GM21423 (cell line): ENCODE data around the gene TMEM221.
A peak's percentile ranks its signal among the peaks of the same experiment; 100 is the strongest.

Source experiments
- ATAC-seq: cut with Tn5 transposase; IDR thresholded peaks from one replicate; pipeline ENCODE4 v1.9.1; 2021; ENCODE audit warnings: mild to moderate bottlenecking, moderate library complexity; ENCODE audit not compliant: unreplicated experiment

TMEM221 gene

GRCh38 chr19:17445526-17446165 lies 2.8 kb downstream of the TMEM221 start:
- no peak for ATAC-seq

DNA sequence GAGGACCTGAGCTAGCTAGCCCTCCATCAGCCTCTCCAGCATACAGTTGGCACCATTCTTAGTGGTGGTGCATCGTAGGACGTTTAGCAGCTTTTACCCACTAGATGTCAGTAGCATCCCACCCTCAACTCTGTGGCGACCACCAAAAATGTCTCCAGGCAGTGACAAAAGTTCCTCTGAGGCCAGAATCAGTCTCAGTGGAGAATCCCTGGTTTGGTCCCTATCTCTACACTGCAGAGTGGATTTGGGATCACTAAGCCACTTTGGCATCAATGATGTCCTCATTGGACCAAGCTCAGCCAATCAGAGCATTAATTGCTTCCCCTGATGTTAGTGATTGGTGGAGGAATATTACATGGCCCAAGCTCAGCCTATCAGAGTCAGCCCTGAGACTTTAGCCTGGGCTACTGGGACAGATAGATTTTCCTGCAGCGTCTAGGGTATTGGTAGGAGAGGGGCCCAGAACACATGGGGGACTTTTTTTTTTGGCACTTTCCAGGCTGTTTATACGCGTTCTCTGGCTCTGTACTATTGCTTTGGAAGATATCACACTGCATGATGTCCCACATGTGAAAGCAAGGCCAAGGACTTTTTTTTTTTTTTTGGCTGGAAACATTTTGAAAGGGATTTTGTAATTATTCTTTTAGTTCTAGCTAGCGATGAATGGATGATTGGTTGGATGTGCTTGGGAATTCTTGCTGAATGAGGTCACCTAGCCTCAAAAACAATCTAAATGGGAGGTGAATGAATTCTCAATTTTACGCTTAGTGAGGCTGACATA lies 7.0 kb downstream of the TMEM221 start:
- ATAC-seq, result no peak

DNA sequence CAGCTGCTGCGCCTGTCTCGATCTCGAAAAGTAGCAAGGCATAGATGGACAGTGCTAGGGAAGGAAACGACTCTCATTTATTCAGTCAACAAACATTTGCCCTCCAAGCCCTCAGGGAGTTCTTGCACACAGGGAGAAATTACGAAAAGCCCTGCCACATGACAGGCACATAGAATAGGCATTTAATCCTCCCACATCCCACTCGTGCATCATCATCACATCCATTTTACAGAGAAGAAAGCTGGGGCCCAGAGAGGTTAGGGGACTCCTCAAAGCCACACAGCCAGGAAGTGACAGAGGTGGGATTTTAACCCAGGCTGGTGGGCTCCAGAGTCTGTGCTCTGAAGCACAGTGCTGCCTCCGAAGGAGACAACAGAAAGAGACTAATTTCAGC lies 11.6 kb downstream of the TMEM221 start:
- ATAC-seq, result no peak

- no peak for ATAC-seq
Measured at GRCh38 chr19:17436094-17436873, 12.2 kb downstream of the TMEM221 start.

DNA sequence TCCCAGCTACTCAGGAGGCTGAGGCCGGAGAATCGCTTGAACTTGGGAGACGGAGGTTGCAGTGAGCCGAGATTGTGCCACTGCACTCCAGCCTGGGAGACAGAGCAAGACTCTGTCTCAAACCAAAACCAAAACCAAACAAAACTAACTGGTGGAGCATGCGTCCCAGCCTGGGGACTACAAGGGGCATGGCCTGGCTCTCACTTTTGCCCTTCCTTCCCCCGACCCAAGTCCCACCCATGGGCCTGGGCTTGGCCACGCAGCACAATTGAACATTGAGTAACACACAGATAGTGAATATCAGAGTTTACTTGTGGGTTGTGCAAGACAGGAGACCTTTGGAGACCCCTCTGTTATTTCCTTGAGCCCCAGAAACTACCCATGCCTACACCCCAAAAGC lies 13.2 kb downstream of the TMEM221 start:
- no peak for ATAC-seq

- ATAC-seq, result no peak
Measured at GRCh38 chr19:17431417-17431816, 17.1 kb downstream of the TMEM221 start.

- ATAC-seq, result no peak
Measured at GRCh38 chr19:17429641-17430113, 18.8 kb downstream of the TMEM221 start.

DNA sequence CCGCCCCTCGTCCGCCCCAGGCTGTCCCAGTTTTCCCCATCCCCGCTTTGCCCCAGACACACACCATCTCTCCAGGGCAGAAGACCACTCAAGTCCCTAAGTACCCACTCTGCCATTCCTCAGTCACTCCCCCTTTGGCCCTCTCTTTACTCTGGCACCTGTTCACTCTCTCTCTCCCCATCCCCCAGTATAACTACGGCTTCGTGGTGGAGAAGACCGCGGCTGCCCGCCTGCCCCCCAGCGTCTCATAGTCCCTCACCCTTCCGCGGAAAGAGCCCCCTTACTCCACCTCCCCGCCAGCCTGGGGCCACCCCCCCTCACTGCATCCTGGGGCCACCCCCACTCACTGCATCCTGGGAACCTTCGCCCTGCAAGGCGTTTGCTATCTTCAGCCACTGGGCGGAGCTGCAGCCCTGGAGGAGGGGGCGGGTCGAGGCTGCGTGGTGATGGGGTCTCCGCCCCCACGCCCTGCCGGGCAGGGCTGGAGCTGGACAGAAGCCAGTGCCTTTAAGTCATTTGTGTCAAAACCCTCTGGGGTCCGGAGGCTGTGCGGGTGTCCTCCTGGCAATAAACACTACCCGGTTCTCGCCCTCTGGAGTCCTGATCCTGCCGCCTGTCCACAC lies 23.6 kb downstream of the TMEM221 start:
- ATAC-seq, result no peak

GRCh38 chr19:17423429-17424208 lies 24.8 kb downstream of the TMEM221 start:
- ATAC-seq, result no peak

DNA sequence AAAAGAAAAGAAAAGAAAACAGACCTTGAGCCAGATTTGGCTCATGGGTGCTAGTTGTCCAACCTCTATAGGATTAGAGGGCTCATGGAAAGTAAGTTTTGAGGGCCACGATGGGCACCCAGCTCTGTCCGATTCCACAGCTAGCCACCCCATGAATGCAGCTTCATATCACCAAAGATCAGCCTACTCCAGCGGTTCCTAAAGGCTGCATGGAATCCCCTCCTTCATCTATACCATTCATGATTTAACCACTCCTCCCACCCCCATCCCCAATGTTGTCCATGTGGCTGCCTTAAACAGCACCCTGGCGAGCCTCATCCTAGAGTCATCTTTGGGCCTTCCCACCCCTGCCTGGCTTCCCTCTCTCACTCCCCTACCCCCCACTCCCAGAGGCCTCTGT lies 26.5 kb downstream of the TMEM221 start:
- ATAC-seq, result no peak

- ATAC-seq, result no peak
Measured at GRCh38 chr19:17420475-17420924, 28.0 kb downstream of the TMEM221 start.

DNA sequence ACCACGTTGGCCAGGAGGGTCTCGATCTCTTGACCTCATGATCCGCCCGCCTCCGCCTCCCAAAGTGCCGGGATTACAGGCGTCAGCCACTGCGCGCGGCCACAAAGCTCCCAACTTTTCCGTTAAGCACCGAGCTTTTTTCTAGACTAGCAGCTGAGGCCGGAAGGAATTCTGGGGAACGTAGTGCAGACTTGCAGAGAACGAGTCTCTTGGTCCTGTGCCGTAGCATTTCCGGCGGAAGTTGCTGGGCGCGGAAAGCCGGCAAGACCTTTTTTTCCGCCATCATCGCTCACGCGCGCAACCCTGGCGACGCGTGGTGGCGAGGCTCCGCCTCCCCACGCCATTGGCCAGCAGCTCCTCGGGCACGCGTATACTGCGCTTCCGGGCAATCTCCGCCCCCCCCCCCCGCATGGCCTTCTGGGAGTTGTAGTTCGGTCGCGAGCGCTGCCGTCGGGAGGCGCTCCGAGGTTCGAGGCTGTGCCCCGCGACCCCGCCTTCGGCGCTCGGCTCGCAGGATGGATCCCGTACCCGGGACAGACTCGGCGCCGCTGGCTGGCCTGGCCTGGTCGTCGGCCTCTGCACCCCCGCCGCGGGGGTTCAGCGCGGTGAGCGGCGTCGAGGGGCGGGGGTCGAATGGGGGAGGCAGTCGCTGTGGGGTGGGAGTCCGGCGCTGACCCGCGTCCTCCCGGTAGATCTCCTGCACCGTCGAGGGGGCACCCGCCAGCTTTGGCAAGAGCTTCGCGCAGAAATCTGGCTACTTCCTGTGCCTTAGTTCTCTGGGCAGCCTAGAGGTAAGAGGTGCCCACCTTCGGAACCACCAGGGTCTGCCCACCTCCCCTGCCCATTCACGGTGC lies 28.6 kb downstream of the TMEM221 start, which contains the start of gene MVB12A:
Gene MVB12A, plus strand, starts transcription at position 427 of the 854 bp plus-strand sequence. Its CDS starts 89 bp downstream, at position 516.
- peak; percentile 86 for ATAC-seq

- no peak for ATAC-seq
Measured at GRCh38 chr19:17419154-17419620, 29.3 kb downstream of the TMEM221 start.

DNA sequence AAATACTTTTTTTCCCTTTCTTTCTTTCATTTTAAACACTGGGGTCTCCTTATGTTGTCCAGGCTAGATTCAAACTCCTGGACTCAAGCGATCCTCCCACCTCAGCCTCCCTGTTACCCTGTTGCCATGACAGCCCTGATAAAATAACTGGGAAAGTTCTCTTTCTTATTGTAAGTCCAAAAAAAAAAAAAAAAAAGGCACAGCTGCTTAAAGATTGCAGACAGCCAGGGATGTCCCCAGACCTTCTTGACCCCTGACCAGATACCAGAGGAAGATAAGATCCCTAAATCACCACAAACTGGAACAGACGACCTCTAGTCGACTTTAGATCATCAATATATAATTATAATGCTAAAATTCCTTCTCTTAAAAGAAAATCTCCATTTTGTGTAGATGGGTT lies 29.8 kb downstream of the TMEM221 start:
- no peak for ATAC-seq

DNA sequence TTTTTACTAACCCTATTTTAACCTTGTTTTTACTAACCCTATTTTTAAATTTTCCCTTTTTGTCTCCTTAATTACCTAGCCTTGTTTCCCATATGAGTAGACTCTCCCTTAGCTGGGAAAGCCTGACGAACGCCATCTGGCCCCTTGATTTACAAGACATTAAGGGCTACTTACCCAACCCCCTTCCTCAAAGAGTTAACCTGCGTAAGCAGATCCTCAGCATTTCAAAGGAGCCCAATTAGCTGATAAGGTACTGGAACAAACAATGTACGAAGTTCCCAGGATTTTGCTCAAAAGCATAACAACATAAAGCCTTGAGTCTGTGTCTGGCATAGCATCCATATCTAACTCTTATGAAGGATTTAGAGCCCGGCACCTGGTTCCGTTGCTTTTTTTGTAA lies 33.3 kb downstream of the TMEM221 start:
- ATAC-seq, result no peak

GRCh38 chr19:17414097-17414496 lies 34.4 kb downstream of the TMEM221 start:
- no peak for ATAC-seq

DNA sequence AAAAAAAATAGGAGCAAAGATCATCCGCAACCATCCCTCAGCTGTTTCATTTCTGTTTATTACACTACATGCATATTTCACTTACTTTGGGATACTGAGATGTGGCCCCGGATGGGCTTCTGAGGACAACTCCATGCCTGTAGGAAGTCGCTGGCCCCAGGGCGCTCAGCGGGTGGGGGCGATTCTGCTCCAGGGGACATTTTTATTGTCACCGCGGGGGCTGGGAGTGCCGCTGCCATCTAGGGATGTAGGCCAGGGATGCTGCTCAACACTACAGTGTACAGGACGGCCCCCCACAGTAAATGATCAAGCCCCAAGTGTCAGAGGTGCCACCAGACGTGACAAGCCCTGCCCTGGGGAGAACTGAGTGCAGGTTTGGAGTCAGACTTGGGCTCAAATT lies 36.7 kb downstream of the TMEM221 start:
- no peak for ATAC-seq

- ATAC-seq, result no peak
Measured at GRCh38 chr19:17409990-17410389, 38.5 kb downstream of the TMEM221 start.

- ATAC-seq, result no peak
Measured at GRCh38 chr19:17406887-17407196, 41.6 kb downstream of the TMEM221 start.
